Neural progenitor cell (in vitro differentiated cells): ENCODE measurements around the gene CACNA1C.

Experiments used
- CTCF ChIP-seq: fragments of 200-600 bp; sonication (generic); IDR thresholded peaks from 2 replicates; pipeline ENCODE4 v1.5.1; 2017; ENCODE audit warnings: antibody characterized with exemption, mild to moderate bottlenecking
- EZH2 ChIP-seq: fragments of 200-600 bp; sonication (generic); IDR thresholded peaks from 2 replicates; pipeline ENCODE4 v1.6.1; 2017; ENCODE audit warnings: antibody characterized with exemption, mild to moderate bottlenecking, moderate library complexity
- EZH2phosphoT487 ChIP-seq: fragments of 200-600 bp; sonication (generic); IDR thresholded peaks from 2 replicates; pipeline ENCODE4 v1.6.1; 2017; ENCODE audit warnings: antibody characterized with exemption

DNA sequence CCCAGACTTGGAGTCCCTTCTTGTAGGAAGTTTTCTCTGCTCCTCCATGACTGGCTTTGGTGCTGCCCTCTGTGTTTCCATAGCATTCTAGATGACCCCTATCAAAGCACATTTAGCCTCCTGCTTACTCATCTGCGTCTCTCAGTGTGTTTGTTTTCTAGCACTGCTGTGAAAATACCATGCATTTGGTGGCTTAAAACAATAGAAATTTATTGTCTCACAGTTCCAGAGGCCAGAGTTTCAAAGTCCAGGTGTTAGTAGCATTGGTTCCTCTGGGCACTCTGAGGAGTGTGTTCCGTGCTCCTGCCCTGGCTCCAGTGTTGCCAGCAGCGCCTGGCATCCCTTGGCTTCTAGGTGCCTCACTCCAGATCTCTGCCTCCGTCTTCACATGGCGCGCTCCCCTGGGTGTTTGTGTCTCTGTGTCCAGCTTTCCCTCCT lies 86.1 kb downstream of the CACNA1C start:
- TF ChIP-seq CTCF, result no peak
- TF ChIP-seq EZH2phosphoT487, result no peak
- no peak for TF ChIP-seq EZH2
